H1 (cell line): ENCODE measurements around the gene CD300C. TPM values are rescaled to one million over a fixed set of nuclear protein-coding genes. Genes with fewer than 3 reads are reported as not detected.

Experiments used
- CTCF ChIA-PET: fragments of 300-600 bp; sonication (Branson Sonifier 250); formaldehyde crosslinking; loops from one replicate; lab custom pipeline; 2021; ENCODE audit not compliant: partially characterized antibody; lab: Charles Lee
- POLR2A ChIA-PET: fragments of 300-600 bp; sonication (Branson Sonifier 250); formaldehyde crosslinking; loops from one replicate; lab custom pipeline; 2021; ENCODE audit warnings: inconsistent platforms; ENCODE audit not compliant: partially characterized antibody; lab: Charles Lee
- DNase-seq, 2 experiments: peaks; one replicate each; pipeline versions ENCODE4 v3.0.0 to v3.0.0-alpha.2; 2010 to 2022; ENCODE audit warnings: low spot score in 2 of 2, low read depth in 1 of 2, mixed read lengths in 1 of 2
- FAIRE-seq: peaks from 2 replicates; lab custom pipeline; 2011; peaks lifted over from hg19 to GRCh38; lab: Jason Lieb, UNC
- H2AFZ ChIP-seq: 2 replicates; pipeline ENCODE4 v1.8.1; 2012; ENCODE audit warnings: low read length, inconsistent platforms
- H2AK5ac ChIP-seq: 2 replicates; pipeline ENCODE4 v1.6.1; 2013; ENCODE audit warnings: low read depth, low read length
- H2BK120ac ChIP-seq: replicated peaks from 2 replicates; pipeline ENCODE3; 2013; ENCODE audit warnings: low read depth, low read length, inconsistent platforms
- H2BK12ac ChIP-seq: 2 replicates; pipeline ENCODE4 v1.6.1; 2013; ENCODE audit warnings: low read depth, low read length
- H2BK15ac ChIP-seq: 2 replicates; pipeline ENCODE4 v1.6.1; 2013; ENCODE audit warnings: low read length
- H2BK20ac ChIP-seq: 2 replicates; pipeline ENCODE4 v1.6.1; 2013; ENCODE audit warnings: low read length
- H2BK5ac ChIP-seq: 2 replicates; pipeline ENCODE4 v1.6.1; 2013; ENCODE audit warnings: low read depth, low read length
- H3K14ac ChIP-seq: 2 replicates; pipeline ENCODE4 v1.6.1; 2013; ENCODE audit warnings: inconsistent platforms; ENCODE audit not compliant: insufficient read length
- H3K18ac ChIP-seq: 2 replicates; pipeline ENCODE4 v1.6.1; 2013; ENCODE audit warnings: low read length; ENCODE audit errors: extremely low read depth
- H3K23ac ChIP-seq: 2 replicates; pipeline ENCODE4 v1.6.1; 2013; ENCODE audit warnings: inconsistent platforms; ENCODE audit not compliant: insufficient read length
- H3K23me2 ChIP-seq: 2 replicates; pipeline ENCODE4 v1.6.1; 2013; ENCODE audit warnings: low read depth, low read length
- H3K27ac ChIP-seq: 2 replicates; pipeline ENCODE4 v1.6.1; 2011; ENCODE audit warnings: low read depth, low read length, inconsistent platforms
- H3K27me3 ChIP-seq, 4 experiments: replicated peaks in 1 of 4; 1 replicate in 1 of 4; 2 replicates in 3 of 4; pipeline versions ENCODE4 v1.6.1 to v1.8.1; 2011 to 2013; ENCODE audit warnings: low read length in 3 of 4, mild to moderate bottlenecking in 3 of 4, inconsistent platforms in 2 of 4, mixed read lengths in 2 of 4, moderate library complexity in 1 of 4; ENCODE audit not compliant: control insufficient read depth in 3 of 4, insufficient read depth in 3 of 4; ENCODE audit errors: extremely low read depth in 1 of 4
- H3K36me3 ChIP-seq, 4 experiments: 2 replicates each; pipeline versions ENCODE4 v1.6.1 to v1.8.1; 2011 to 2013; ENCODE audit warnings: mild to moderate bottlenecking in 4 of 4, low read length in 3 of 4, moderate library complexity in 2 of 4, control low read depth in 1 of 4, inconsistent platforms in 1 of 4; ENCODE audit not compliant: insufficient read depth in 4 of 4, control insufficient read depth in 2 of 4
- H3K4ac ChIP-seq: replicated peaks from 2 replicates; pipeline ENCODE3; 2013; ENCODE audit warnings: low read length, low read depth, mixed read lengths, inconsistent platforms; ENCODE audit not compliant: insufficient read length
- H3K4me1 ChIP-seq, 4 experiments: replicated peaks in 1 of 4; 1 replicate in 1 of 4; 2 replicates in 3 of 4; pipeline versions ENCODE4 v1.6.1 to v1.8.1; 2011 to 2013; ENCODE audit warnings: low read length in 3 of 4, inconsistent platforms in 2 of 4, mixed read lengths in 1 of 4; ENCODE audit not compliant: insufficient read depth in 4 of 4, control insufficient read depth in 3 of 4
- H3K4me2 ChIP-seq, 2 experiments: 2 replicates each; pipeline versions ENCODE4 v1.6.1 to v1.8.1; 2011 to 2013; ENCODE audit warnings: low read depth in 2 of 2, low read length in 2 of 2, control low read depth in 1 of 2, inconsistent platforms in 1 of 2, mild to moderate bottlenecking in 1 of 2; ENCODE audit not compliant: insufficient read depth in 1 of 2
- H3K4me3 ChIP-seq, 4 experiments: fragments of 200-600, 300-600 bp in 1 of 4; sonication (generic), shearing (Covaris generic), sonication (Bioruptor Twin) in 1 of 4; 2 replicates each; pipeline versions ENCODE4 v1.5.1 to v1.8.1; 2011 to 2016; ENCODE audit warnings: low read length in 4 of 4, low read depth in 3 of 4, control low read depth in 2 of 4, inconsistent platforms in 2 of 4, mild to moderate bottlenecking in 2 of 4, mixed read lengths in 1 of 4, moderate library complexity in 1 of 4; ENCODE audit not compliant: insufficient read depth in 2 of 4; ENCODE audit errors: extremely low read depth in 1 of 4
- H3K56ac ChIP-seq: replicated peaks from 2 replicates; pipeline ENCODE3; 2013; ENCODE audit warnings: low read depth, mild to moderate bottlenecking, mixed read lengths, low read length, inconsistent platforms; ENCODE audit not compliant: insufficient read length
- H3K79me1 ChIP-seq: 2 replicates; pipeline ENCODE4 v1.6.1; 2013; ENCODE audit warnings: low read depth, low read length, control low read depth
- H3K79me2 ChIP-seq, 2 experiments: 2 replicates each; pipeline versions ENCODE4 v1.6.1 to v1.8.1; 2012 to 2013; ENCODE audit warnings: low read length in 2 of 2, mild to moderate bottlenecking in 2 of 2, inconsistent platforms in 1 of 2; ENCODE audit not compliant: insufficient read depth in 2 of 2, control insufficient read depth in 1 of 2
- H3K9ac ChIP-seq, 4 experiments: replicated peaks in 1 of 4; 1 replicate in 1 of 4; 2 replicates in 3 of 4; pipeline versions ENCODE4 v1.6.1 to v1.8.1; 2011 to 2013; ENCODE audit warnings: low read depth in 3 of 4, low read length in 3 of 4, control low read depth in 2 of 4, mild to moderate bottlenecking in 2 of 4, moderate library complexity in 2 of 4, inconsistent platforms in 1 of 4; ENCODE audit errors: extremely low read depth in 1 of 4
- H3K9me3 ChIP-seq, 2 experiments: 2 replicates each; pipeline versions ENCODE4 v1.6.1 to v1.8.1; 2012 to 2013; ENCODE audit warnings: mild to moderate bottlenecking in 2 of 2, moderate library complexity in 2 of 2, control low read depth in 1 of 2, inconsistent platforms in 1 of 2, low read depth in 1 of 2, low read length in 1 of 2, mixed read lengths in 1 of 2; ENCODE audit not compliant: insufficient read depth in 2 of 2
- H4K20me1 ChIP-seq, 2 experiments: replicated peaks in 1 of 2; 2 replicates each; pipeline versions ENCODE3 to v1.8.1; 2011 to 2013; ENCODE audit warnings: inconsistent platforms in 2 of 2, low read length in 2 of 2, mild to moderate bottlenecking in 1 of 2; ENCODE audit not compliant: insufficient read depth in 2 of 2, control insufficient read depth in 1 of 2
- H4K5ac ChIP-seq: 2 replicates; pipeline ENCODE4 v1.6.1; 2013; ENCODE audit warnings: low read length, low read depth, mixed read lengths, inconsistent platforms; ENCODE audit not compliant: insufficient read length
- H4K8ac ChIP-seq: 2 replicates; pipeline ENCODE4 v1.8.0; 2013; ENCODE audit warnings: mild to moderate bottlenecking, moderate library complexity, low read length, inconsistent platforms; ENCODE audit not compliant: insufficient read depth; ENCODE audit errors: extremely low read depth
- H4K91ac ChIP-seq: replicated peaks from 2 replicates; pipeline ENCODE3; 2013; ENCODE audit warnings: low read length, mixed read lengths, inconsistent platforms; ENCODE audit not compliant: insufficient read length
- NRF1 ChIP-seq: IDR thresholded peaks from 2 replicates; pipeline ENCODE4 v1.6.1; 2011; ENCODE audit warnings: mild to moderate bottlenecking, low read depth, low read length, improper control_type of control experiment
- POU5F1 ChIP-seq: IDR thresholded peaks from 2 replicates; pipeline ENCODE4 v1.6.1; 2011; ENCODE audit warnings: low read depth, mild to moderate bottlenecking, low read length, moderate library complexity
- RBBP5 ChIP-seq: IDR thresholded peaks from 2 replicates; pipeline ENCODE4 v1.7.1; 2012; ENCODE audit warnings: low read depth, mild to moderate bottlenecking, inconsistent platforms, low read length, moderate library complexity, borderline replicate concordance
- RNF2 ChIP-seq: fragments of 200-900, 300-1000 bp; sonication (generic); IDR thresholded peaks from 2 replicates; pipeline ENCODE4 v1.7.1; 2016; ENCODE audit warnings: borderline replicate concordance, low read depth, mild to moderate bottlenecking, antibody characterized with exemption, low read length; ENCODE audit not compliant: poor library complexity, severe bottlenecking; ENCODE audit errors: missing control alignments
- SIX5 ChIP-seq: IDR thresholded peaks from 2 replicates; pipeline ENCODE4 v1.6.1; 2011; ENCODE audit warnings: mild to moderate bottlenecking, low read depth, low read length
- TEAD4 ChIP-seq: IDR thresholded peaks from 2 replicates; pipeline ENCODE4 v1.6.1; 2012; ENCODE audit warnings: low read depth, low read length, inconsistent platforms, mixed read lengths
- WGBS, 2 experiments: shearing (Covaris generic) in 1 of 2; methylation state at CpG; one replicate each; pipeline versions ENCODE4 v1.1.6 to v1.1.7; 2013 to 2015; ENCODE audit warnings: low lambda C conversion rate in 2 of 2, mixed read lengths in 2 of 2, inconsistent platforms in 1 of 2, low coverage in 1 of 2, missing lambda C conversion rate in 1 of 2; ENCODE audit not compliant: insufficient replicate concordance in 2 of 2, insufficient coverage in 1 of 2, insufficient read length in 1 of 2; ENCODE audit errors: extremely low coverage in 1 of 2, missing lambda C conversion rate in 1 of 2; 5-methylcytosine and 5-hydroxymethylcytosine counted together
- polyA plus RNA-seq, 7 experiments: library from polyadenylated mRNA; depleted of rRNA in 3 of 7; stranded (reverse) in 5 of 7; unstranded in 2 of 7; fragments of >200 nt in 5 of 7; fragments of 200-250 nt in 2 of 7; gene quantifications; 1 replicate in 5 of 7; 2 replicates in 1 of 7; 4 replicates in 1 of 7; pipeline versions ENCODE4 v1.2.1 to v1.2.3, GENCODE V29; 2011 to 2013; ENCODE audit warnings: missing spikeins in 2 of 7, mixed read lengths in 2 of 7
- total RNA-seq: library from RNA; stranded (reverse); fragmentation: NEBNext Ultra II Directional; extraction: Animal tissue kit (Norgen Biotek cat#: 25700); gene quantifications from 2 replicates; pipeline ENCODE4 v1.2.1, GENCODE V29; 2021

CD300C gene
- total and polyA plus RNA-seq, 2 of the 8 experiments (the other 6 are each of a cell fraction or from before 2014, with no cell fraction given): not detected

DNA sequence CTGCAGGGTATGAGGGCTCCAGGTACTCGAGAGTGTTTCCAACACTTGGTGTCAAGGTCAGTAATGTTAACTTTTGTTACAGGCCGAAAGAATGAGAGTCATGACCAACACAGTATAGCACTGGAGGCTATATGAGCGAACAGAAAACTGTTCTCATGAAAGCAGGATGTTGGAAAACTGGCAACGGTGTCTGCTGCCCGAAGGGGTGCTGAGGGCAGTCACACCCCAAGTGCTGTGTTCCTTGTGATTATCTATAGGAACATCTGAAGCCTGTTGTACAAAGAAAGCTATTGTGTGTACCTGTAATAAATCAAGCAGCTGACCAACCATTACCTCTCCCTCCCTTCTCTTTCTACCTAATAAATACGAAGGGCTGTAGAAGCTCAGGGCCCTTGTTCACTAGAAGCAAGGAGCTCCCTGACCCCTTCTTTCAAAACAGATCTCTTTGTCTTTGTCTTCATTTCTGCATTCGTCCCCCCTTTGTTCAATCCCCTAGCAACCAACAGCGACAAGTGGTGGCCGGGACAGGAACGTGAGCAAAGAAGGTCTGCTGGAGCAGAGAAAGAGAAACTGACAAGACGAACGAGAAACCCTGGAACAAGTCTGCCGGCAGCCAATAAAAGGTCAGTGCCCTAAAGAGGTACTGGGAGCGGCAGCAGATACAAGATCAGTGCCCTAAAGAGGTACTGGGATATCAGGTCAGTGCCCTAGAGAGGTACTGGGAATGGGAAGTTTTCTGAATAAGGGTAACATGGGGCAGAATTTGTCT, 38.6 kb upstream of the CD300C start:
- no peak overlapping the region for H3K23ac ChIP-seq
- no peak overlapping the region for H4K91ac ChIP-seq
- no peak overlapping the region for H3K4me2 ChIP-seq
- 0 out of 2 replicates have a peak overlapping the region, but pooled peaks have one; percentile 34 for H2AFZ ChIP-seq
- H3K27me3 ChIP-seq: peaks cover 0 to 1% (median 0%) of the 10 kb centered on the region in 4 experiments; a peak in 2 of 7 replicates
- H2BK5ac ChIP-seq: no peak overlapping the region
- H2BK12ac ChIP-seq: no peak overlapping the region
- H3K79me2 ChIP-seq: no peaks in the 10 kb centered on the region
- H3K23me2 ChIP-seq: no peaks in the 10 kb centered on the region
- no peak overlapping the region for H3K4me3 ChIP-seq
- H3K36me3 ChIP-seq: no peaks in the 10 kb centered on the region
- no peak overlapping the region for H3K9ac ChIP-seq
- no peak overlapping the region for H3K4ac ChIP-seq
- no peak overlapping the region for H2BK20ac ChIP-seq
- DNase-seq (no peak), FAIRE-seq (no peak)
- H3K79me1 ChIP-seq: no peaks in the 10 kb centered on the region
- H4K8ac ChIP-seq: no peak overlapping the region
- CTCF ChIA-PET: interaction anchor here (0.6 to 3.4 kb wide), 5 partner anchors 11 to 305 kb away, joined by 3 to 16 read pairs (median 3); partner anchors contain the start of gene CD300H
- H3K9me3 ChIP-seq: no peaks in the 10 kb centered on the region
- H3K27ac ChIP-seq: no peak overlapping the region
- no peak overlapping the region for H3K56ac ChIP-seq
- H3K4me1 ChIP-seq: no peaks in the 10 kb centered on the region
- no peak overlapping the region for H4K5ac ChIP-seq
- no peak for TF ChIP-seq RBBP5
- no peak for TF ChIP-seq SIX5
- no peak for TF ChIP-seq POU5F1
- no peak for TF ChIP-seq NRF1
- TF ChIP-seq RNF2: no peak
- no peak for TF ChIP-seq TEAD4
- POLR2A ChIA-PET: no interaction called here
- H4K20me1 ChIP-seq: no peaks in the 10 kb centered on the region
- H2BK15ac ChIP-seq: no peak overlapping the region
- WGBS, 2 experiments: 83% methylated on average over 12 of the region's 14 CpGs; no CpG with 5 or more reads in 1 of the 2 experiments
- no peak overlapping the region for H2BK120ac ChIP-seq
- H3K18ac ChIP-seq: no peak overlapping the region
- H2AK5ac ChIP-seq: no peak overlapping the region
- H3K14ac ChIP-seq: no peak overlapping the region
